NCI-H226 (cell line): Measurements from ENCODE around the gene TTC21A.

ENCODE experiments used
- DNase-seq: peaks from one replicate; pipeline ENCODE4 v3.0.0-alpha.2; 2015

TTC21A gene

DNA sequence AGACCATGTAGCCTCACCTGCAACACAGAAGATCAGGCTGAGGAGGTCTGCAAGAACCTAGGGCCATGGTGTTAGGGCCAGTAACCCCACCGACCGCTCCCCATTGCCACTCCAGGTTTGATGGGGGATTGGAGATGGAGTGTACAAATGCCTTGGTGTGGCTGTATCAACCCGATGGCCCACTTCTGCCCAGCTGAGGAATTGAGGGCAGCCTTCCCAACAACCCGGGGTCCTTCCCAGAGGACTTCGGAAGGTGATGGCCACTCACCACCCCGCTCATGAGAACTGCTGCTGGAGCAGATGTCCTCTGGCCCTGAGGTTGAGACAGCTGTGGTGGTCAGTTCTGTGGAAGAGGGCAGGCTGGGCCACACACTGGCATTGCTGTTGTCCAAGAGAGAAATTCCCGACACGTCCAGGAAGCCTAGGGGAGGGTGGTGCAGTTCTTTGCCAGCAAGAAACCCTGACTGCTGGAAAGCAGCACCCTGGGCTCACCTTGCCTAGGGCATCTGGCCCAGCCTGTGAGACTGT is 8.9 kb upstream of the TTC21A start:
- no peak for DNase-seq

DNA sequence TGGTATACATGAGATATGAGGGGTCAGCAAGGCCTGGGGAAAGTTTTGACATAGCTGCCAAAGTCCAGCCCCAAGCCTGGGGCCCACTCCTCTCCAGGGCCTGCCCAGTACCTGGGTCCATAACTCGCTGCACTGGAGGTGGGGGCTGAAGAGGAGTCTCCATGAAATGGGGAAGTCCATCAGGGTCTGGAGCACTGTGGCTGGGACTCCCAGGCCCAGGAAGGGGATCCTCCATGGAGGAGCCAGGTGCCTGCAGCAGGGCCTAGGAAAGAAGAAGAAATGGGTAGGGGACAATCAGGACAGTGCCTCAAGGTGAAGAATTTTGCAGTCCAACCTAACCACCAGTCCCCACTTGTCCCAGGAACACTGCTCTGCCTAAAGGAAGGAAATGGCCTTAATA is 8.2 kb upstream of the TTC21A start:
- DNase-seq: no peak

DNA sequence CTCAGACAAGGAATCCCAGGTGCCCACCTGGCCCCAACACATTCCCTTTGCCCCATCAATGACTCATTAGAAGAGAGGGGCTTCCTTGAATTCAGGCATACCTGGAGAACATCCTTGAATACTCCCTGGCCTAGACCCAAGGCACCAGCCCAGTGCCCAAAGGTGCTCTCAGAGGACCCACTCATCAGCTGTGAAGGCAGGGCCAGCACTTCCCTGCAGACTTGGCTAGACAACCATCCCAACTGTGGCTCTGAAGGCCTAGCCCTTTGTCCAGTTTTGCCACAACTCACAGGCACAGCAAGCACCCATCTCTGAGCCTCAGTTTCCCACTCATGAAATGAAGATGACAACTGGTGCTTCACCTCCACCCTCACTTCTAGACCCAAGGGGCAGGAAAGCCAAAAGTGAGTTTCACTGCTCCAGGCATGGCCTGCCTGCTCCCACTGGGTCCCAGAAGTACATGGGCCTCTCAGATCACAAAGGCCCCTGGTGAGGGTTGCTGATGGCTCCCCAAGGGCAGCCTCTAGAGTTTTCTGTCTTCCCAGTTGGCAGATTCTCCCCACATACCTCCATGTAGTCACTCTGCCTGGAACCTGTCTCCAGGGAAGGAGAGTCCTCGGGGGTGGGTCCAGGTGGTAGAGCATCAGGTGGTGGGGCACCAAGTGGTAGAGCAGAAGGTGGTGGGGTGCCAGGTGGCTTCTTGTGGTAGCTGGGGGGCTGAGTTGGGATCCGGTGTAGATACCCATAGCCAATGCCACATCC is 7.6 kb upstream of the TTC21A start:
- no peak for DNase-seq

DNA sequence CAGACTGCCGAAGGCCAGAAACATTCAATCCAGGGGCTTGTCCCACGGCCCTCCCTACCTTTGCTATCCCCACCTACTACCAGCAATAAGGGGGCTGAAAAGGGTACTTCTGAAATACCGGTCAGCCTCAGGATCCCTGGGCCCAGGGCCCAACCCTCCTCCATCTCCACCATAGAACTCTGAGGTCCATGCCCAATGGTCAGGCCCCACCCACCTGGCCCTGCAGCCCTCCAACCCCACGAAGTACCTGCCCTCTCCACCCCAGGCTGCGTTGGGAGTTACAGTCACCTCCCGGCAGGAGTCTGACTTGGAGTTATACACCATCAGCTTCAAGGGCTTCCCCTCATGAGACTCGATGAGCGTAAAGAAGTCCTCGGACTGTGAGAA is 7.0 kb upstream of the TTC21A start:
- DNase-seq: no peak

DNA sequence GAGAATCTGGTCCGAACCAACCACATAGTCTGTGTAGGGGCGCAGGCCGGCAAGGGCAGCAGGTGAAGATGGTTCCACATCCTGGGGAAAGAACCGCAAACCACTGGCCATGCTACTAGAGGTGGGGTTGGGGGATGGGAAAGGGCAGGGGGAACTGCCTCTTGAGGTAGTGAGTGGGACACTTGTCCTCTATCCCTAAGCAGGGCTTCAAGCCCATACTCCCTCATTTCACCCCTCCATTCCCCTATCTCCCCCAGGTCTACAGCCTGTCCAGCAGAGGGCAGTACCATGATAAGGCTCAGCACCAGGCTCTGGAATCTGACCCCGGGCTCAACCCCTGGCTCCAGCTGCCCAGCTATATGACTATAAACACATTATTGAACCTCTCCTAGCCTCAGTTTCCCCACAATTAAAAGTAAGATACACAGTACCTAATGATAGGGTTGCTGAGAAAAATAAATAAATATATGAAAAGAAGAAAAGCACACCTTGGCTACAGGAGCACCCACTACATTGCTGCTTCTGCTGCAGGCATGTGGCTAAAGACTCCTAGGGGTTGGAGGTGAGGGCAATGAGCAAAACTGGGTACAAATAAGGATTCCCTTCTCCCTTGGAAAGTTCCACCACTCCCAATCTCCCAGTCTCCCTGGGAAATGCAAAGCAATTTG is 6.3 kb upstream of the TTC21A start:
- DNase-seq: peak; percentile 12

DNA sequence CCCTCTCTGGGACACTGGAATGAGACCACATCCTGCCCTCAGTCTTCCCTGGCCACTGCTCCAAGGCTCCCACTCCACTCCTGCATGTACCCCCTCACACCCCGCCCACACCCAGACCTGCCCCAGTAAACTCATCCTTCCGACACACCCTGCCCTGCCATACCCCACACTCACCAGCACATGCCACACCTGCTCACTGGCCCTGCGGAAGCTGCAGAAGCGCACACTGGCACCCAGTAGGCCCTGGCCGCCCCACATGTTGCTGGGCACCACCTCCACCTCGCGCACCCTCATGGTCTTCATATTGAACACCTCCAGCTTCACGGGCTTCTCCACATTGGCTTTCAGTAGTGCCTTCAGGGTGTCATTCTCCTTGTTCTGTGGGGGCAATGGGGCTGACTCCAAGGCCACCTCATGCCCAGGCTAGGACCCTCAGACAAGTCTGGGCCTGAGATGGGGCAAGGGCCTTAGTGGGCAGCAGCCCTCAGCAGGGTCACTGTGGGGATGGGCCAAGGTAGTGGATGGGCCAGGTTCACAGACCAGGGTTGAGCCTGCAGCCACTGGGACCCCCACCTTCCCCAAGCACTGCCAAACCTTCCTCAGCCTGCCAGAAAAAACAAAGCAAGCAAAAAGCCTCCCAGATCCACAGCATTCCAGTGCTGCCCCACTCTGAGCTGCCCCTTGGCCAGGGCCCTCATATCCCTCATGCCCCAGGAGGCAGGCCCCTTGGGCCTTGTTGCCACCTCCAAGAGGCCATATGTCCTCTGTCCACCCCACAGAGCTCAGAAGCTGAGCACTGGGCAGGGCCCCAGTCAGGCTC is 4.8 kb upstream of the TTC21A start:
- DNase-seq: no peak

DNA sequence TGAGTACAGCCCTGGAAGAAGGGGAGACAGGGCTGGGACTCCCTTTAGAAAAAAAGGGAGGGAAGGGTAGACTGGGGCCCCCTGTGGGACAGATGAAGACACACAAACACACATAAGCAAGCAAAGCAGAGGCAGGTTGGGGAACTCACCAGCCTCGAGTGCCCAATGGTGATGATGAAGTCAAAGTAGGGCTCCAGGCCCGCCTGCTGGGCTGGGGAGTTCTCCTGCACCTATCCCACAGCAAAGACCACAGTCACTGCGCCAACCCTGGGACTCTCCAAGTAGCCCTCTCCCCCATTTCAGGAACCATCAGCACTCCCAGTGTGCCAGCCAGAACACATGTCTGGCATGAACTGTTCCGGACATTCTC is 4.2 kb upstream of the TTC21A start:
- DNase-seq: no peak

DNA sequence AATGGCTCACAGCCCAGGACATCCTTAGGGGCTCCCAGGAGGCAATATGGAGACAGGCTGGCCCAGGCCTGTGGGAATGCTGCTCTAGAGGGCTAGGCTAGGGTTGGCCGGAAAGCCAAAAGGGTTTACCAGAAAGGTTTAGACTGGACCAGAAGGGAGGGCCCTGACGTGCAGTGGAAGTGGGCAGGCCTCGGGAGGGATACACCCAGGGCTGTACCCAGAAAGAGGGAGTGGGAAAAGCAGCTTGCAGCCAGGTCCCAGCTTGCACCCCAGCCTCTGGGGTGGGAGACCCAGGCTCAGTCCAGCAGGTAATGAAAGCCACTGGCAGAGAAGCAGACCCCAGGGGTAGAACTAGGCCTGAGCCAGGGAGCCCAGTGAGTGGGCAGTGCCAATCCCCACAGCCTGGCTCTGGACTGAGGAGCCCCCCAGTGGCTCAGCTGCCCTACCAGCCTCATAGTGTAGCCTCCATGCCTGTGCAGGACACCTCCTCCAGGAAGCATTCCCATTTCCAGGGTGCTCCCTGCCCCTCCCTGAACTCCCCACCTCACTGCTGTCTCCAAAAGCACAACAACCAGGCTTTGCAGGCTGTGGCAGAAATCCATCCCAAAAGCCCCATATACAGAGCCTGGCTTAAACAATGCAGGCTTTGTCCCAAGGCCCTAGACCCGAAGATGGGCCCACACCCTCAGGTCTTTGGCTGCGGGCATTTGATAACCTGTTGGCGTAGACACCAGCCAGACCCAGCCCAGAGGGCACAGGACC is 3.5 kb upstream of the TTC21A start:
- no peak for DNase-seq

DNA sequence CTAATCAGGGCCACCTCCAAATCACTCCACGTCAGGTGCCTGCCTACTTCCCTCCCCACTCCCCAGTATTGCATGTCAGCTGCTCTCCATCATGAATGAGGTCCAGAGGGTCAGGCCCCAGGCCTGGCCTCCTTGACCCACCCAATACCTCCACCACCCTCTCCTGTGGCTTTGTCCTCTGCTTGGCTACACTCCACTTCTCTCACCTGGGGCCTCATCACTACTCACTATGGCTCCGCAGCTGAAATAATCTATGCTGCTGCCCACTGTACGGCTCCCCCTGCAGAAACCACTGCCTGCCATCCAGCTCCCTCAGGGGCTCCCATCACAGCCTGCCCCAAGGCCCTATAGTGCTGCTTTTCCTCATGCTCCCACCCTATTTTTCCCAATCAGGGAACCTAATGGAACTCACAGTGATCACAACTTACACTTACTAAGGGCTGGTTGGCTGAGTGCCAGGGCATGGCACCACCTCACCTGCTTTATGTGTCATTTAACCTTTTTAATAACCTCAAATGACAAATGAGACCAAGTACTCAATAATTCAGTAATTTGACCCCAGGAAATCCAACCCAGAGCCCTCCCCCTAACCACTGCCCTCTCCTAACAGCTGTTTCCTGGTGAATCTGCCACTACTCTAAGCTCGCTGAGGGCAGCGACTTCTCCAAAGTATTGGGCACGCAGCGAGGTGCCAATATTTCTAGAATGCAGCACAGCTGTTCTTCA is 2.4 kb upstream of the TTC21A start:
- DNase-seq: no peak

DNA sequence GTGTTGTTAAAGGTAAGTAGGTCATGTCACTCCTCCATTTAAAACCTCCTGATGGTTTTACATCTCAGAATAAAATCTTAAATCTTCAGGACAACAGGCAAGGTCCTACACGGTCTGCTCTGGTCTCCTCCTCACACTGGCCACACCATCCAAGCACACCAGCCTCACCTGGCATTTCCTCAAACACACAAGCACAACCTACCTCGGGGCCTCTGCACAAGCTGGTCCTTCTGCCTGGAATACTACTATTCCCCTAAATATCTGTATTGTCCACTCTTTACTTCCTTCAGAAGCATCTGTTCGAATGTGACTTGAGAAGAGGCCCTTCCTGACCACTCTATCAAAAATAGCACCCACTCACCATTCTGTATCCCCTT is 1.8 kb upstream of the TTC21A start:
- DNase-seq: no peak

DNA sequence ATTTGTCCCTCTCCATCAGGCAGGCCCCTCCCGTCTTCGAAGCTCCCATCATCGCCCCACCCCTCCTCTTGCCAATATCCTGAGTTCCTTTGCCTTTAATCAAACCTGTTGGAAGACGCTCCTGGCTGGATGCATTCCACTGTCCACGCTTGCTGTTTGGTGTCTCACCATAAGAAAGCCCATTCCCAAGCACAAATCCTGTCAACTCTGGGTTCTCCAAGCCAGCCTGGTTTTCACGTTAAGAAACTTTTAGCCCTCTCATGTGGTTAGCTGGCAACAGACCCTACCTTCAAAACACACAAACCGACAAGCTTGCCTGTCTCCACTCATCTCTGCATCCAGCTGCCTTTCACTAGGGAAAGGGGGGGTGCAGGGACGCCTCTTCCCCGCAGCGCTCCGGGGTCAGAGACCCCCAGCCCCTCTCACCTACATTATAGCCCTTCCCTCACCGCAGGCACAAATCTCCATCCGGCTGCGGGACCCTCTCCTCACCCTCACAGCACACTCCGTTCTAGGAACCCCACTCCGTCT is 1.1 kb upstream of the TTC21A start:
- DNase-seq: no peak

DNA sequence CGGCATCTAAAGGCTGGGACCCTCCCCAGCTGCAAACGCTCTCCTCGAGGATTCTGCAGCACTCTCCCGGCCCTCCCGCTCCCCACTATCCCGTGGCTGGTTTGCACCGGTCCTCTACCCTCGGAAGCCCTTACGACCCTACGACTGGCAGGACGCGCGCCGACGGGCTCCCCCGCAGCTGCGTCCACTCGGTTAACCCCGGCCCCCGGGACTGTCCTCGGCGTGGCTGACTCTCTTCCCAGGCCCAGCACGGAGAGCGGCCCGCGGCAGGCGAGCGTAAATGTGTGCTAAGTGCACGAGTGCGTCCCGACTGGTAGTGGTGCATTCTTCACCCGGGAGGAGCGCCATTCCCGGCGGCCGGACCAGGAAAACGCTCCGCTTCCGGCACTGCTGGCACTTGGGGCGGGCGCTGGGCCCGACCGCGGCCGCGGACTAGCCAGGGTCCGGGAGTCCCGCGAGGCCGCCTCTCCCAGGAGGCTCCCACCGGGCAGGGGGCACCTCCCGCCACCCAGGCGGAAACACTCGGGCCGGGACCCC is 561 bp upstream of the TTC21A start:
- DNase-seq: peak; percentile 23

DNA sequence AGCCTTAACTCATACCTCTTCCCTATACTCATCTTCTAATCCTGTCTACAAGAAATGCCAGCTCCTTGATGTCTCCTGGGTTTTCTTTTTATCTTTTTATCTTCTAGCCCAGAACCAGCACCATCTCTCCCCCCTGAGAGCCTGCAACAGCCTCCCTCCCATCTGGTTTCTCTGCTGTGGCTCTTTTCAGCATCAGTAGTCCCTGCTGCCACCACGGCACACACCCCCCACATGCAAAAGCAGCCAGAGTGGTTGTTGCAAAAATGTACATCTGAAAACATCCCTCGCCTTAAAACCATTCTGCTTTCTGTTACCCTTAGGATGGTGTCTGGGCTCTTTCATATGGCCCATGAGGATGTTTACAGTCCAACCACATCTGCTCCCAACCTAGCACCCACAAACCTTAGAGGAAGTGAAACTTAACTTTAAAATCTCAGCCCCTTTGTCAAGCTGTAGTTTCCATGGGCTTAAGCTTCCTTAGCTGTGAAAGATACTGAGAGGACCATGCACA is 775 bp downstream of the TTC21A start:
- no peak for DNase-seq

DNA sequence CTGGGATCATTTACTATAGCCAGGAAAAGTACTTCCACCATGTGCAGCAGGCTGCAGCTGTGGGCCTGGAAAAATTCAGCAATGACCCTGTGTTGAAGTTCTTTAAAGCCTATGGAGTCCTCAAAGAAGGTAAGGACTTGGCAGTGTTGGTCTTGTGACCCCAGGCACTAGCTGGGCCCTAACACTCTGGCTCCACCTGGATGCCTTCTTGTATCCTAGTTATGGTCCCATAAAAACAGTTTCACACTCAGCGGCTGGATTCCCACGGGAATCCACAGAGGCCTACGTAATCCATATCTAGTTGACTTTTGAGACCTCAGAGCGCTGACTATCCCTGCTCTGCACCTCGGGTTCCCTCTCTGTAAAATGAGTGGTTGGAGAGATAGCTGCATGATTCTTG is 1.6 kb downstream of the TTC21A start:
- DNase-seq: no peak

DNA sequence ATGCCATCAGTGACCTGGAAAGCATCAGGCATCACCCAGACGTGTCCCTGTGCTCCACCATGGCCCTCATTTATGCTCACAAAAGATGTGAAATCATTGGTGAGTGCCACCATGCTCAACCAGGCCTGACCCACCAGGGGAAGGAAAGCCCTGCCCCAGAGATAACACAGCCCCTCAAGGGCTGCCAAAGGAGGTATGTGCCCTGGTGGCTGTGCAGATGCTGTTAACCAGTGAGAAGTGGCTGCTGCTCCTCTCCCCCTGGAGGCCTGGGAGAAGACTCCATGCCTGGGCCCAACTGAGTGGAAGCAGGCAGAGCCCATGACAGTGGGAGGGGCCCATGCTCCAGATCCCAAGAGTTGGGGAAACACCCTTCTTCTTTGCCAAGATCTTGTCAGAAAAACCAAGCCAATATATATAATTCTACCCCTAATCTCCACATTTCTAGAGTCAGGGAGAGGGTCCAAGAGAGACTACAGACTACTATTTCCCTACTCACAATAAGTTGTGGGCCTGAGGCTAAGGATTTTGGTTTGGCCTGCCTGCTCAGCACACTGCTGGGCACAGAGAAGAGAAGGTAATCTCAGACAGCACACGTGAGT is 2.7 kb downstream of the TTC21A start:
- DNase-seq: no peak

DNA sequence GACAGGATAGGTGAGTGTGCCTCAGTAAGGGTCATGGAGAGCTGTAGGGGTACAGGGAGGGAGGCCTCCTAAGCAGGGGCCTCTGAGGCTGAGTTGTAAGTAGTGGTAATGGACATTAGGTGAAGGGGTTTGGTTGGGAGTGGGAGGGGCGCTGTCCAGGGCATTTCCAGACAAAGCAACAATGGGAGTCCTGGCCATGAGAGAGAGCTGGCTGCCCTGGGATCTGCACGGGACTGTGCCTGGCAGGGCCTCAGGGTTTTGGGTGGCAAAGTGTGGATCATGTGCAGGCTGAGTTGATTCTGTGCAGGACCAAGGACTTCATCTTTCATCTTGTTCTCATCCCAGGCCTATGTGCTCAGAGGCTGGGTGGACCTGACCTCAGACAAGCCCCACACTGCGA is 4.6 kb downstream of the TTC21A start:
- no peak for DNase-seq

DNA sequence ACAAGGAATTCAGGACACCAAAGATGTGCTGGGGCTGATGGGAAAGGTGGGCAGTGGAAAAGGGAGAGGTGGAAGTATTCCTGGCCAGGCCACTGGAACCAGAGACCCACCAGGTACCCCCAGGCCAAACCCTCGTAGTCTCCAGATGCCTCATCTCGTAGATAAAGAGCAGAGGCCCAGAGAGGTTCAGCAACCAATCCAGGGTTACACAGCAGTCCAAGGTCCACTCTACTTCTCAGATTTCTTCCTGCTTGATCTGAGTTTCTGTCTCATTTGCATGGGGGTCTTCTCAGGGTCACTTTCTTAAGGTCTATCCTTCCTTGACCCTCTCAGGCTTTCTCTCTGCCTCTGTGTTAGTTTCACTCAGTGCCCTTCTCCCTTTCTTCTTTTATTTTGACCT is 5.1 kb downstream of the TTC21A start:
- DNase-seq: no peak

DNA sequence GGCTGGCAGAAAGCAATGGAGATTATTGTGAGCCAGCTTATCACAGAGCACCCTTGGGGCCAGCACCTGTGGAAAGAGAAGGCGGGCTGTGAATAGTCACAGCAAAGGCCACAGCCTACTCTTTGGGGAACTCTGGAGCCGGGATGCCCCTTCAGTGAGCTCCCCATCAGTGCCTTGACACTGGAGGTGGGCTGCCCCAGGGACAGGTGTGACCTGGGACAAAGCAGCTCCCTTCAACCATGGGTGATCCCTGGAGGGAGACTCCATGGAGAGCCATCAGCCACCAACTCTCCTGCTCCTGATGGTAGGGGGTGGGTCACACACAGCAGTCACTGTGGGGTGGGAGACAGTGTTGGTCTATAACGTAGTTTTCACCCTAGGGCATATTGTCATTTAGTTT is 5.8 kb downstream of the TTC21A start:
- DNase-seq: no peak

DNA sequence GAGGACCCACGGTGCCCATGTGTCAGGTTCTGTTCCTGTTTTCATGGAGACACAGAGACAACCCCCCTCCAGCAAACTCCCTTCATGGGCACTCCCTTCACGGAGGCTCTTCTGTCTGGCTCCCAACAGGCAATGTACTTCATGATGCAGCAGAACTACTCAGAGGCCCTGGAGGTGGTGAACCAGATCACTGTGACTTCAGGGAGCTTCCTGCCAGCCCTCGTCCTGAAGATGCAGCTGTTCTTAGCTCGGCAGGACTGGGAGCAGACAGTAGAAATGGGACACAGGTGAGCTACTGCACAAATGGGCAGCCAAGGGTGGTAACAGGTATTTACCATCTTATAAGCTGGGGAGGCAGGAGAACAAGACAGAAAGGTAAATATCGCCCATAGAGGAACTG is 7.0 kb downstream of the TTC21A start:
- DNase-seq: no peak

DNA sequence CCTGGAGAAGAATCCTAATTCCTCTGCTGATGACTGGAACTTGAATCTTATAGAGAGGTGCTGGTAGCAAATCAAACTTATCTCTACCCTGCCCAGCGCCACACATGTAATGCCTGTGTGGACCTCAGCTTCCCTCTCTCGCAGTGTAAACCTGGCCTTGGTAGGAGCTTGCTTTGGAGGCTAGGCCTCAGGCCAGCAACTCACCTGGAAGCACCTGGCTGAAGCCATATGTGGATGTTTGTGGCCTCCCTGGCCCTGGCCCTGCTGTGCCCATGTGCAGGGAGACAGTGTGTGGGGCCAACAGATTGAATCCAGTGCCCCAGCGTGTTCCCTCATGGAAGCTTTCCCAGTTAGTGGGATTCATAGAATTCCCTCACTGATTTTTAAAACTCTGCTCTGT is 8.4 kb downstream of the TTC21A start:
- DNase-seq: no peak

DNA sequence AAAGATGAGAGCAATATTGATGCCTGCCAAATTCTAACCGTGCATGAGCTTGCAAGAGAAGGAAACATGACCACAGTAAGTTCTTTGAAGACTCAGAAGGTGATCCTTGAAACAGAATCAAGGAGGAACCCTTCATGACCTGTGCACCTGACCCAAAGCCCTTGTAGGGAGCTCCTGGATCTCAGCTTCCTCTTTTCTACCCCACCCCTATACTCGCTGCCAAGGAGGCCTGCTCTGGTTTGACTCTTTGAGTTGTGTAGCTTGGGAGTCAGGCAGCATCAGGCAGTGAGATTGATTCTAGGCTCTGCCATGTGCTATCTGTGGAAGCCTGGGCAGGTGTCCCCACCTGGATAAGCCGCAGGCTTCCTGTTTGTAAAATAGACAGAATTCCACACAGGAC is 10.6 kb downstream of the TTC21A start:
- DNase-seq: no peak
